ENCODE data around the gene HMG20A.

The HMG20A gene

GRCh38 chr15:77525907-77526594, 105.4 kb downstream of the HMG20A start:
- Histone ChIP-seq H3K4me1 (ENCODE audit: control insufficient read depth in 5 of 5, insufficient read depth in 5 of 5, low read length in 5 of 5) (peaks cover 0 to 22% (median 20%) of the 10 kb centered on the region in 5 donors), H3K27ac (ENCODE audit: low read depth, low read length) (no peak overlapping the region), H3K36me3 (ENCODE audit: control insufficient read depth in 5 of 5, insufficient read depth in 5 of 5, low read length in 5 of 5) (no peaks in the 10 kb centered on the region), H3K9ac (ENCODE audit: low read length in 5 of 5) (no peak overlapping the region), H3K27me3 (ENCODE audit: control insufficient read depth in 5 of 5, insufficient read depth in 4 of 5, low read length in 5 of 5) (no peaks in the 10 kb centered on the region), H3K4me3 (ENCODE audit: low read depth in 1 of 5, low read length in 5 of 5) (no peak overlapping the region), H3K9me3 (ENCODE audit: control insufficient read depth in 5 of 5, low read length in 5 of 5) (no peaks in the 10 kb centered on the region)

- Histone ChIP-seq H3K4me1 (ENCODE audit: control insufficient read depth in 5 of 5, insufficient read depth in 5 of 5, low read length in 5 of 5) (peaks cover 0 to 22% (median 20%) of the 10 kb centered on the region in 5 donors), H3K9ac (ENCODE audit: low read length in 5 of 5) (no peak overlapping the region), H3K4me3 (ENCODE audit: low read depth in 1 of 5, low read length in 5 of 5) (no peak overlapping the region), H3K27me3 (ENCODE audit: control insufficient read depth in 5 of 5, insufficient read depth in 4 of 5, low read length in 5 of 5) (no peaks in the 10 kb centered on the region), H3K9me3 (ENCODE audit: control insufficient read depth in 5 of 5, low read length in 5 of 5) (no peaks in the 10 kb centered on the region), H3K36me3 (ENCODE audit: control insufficient read depth in 5 of 5, insufficient read depth in 5 of 5, low read length in 5 of 5) (no peaks in the 10 kb centered on the region), H3K27ac (ENCODE audit: low read depth, low read length) (no peak overlapping the region)
Measured at GRCh38 chr15:77526595-77527163, 106.0 kb downstream of the HMG20A start.

GRCh38 chr15:77527164-77527778, 106.6 kb downstream of the HMG20A start:
- no peak overlapping the region for H3K27ac ChIP-seq (ENCODE audit: low read depth, low read length)
- no peak overlapping the region for H3K9ac ChIP-seq (ENCODE audit: low read length in 5 of 5)
- no peaks in the 10 kb centered on the region for H3K36me3 ChIP-seq (ENCODE audit: control insufficient read depth in 5 of 5, insufficient read depth in 5 of 5, low read length in 5 of 5)
- H3K9me3 ChIP-seq (ENCODE audit: control insufficient read depth in 5 of 5, low read length in 5 of 5): no peaks in the 10 kb centered on the region
- no peak overlapping the region for H3K4me3 ChIP-seq (ENCODE audit: low read depth in 1 of 5, low read length in 5 of 5)
- H3K4me1 ChIP-seq (ENCODE audit: control insufficient read depth in 5 of 5, insufficient read depth in 5 of 5, low read length in 5 of 5): peaks cover 0 to 22% (median 20%) of the 10 kb centered on the region in 5 donors
- H3K27me3 ChIP-seq (ENCODE audit: control insufficient read depth in 5 of 5, insufficient read depth in 4 of 5, low read length in 5 of 5): no peaks in the 10 kb centered on the region

GRCh38 chr15:77527831-77528231, 107.1 kb downstream of the HMG20A start:
- H3K36me3 ChIP-seq (ENCODE audit: control insufficient read depth in 5 of 5, insufficient read depth in 5 of 5, low read length in 5 of 5): no peaks in the 10 kb centered on the region
- peaks cover 0 to 22% (median 20%) of the 10 kb centered on the region in 5 donors for H3K4me1 ChIP-seq (ENCODE audit: control insufficient read depth in 5 of 5, insufficient read depth in 5 of 5, low read length in 5 of 5)
- no peaks in the 10 kb centered on the region for H3K27me3 ChIP-seq (ENCODE audit: control insufficient read depth in 5 of 5, insufficient read depth in 4 of 5, low read length in 5 of 5)
- H3K9me3 ChIP-seq (ENCODE audit: control insufficient read depth in 5 of 5, low read length in 5 of 5): no peaks in the 10 kb centered on the region
- H3K4me3 ChIP-seq (ENCODE audit: low read depth in 1 of 5, low read length in 5 of 5): no peak overlapping the region
- no peak overlapping the region for H3K9ac ChIP-seq (ENCODE audit: low read length in 5 of 5)
- no peak overlapping the region for H3K27ac ChIP-seq (ENCODE audit: low read depth, low read length)

- Histone ChIP-seq H3K27ac (ENCODE audit: low read depth, low read length) (no peak overlapping the region), H3K27me3 (ENCODE audit: control insufficient read depth in 5 of 5, insufficient read depth in 4 of 5, low read length in 5 of 5) (no peaks in the 10 kb centered on the region), H3K9me3 (ENCODE audit: control insufficient read depth in 5 of 5, low read length in 5 of 5) (no peaks in the 10 kb centered on the region), H3K9ac (ENCODE audit: low read length in 5 of 5) (no peak overlapping the region), H3K4me3 (ENCODE audit: low read depth in 1 of 5, low read length in 5 of 5) (no peak overlapping the region), H3K4me1 (ENCODE audit: control insufficient read depth in 5 of 5, insufficient read depth in 5 of 5, low read length in 5 of 5) (peaks cover 0 to 22% (median 20%) of the 10 kb centered on the region in 5 donors), H3K36me3 (ENCODE audit: control insufficient read depth in 5 of 5, insufficient read depth in 5 of 5, low read length in 5 of 5) (no peaks in the 10 kb centered on the region)
Measured at GRCh38 chr15:77528290-77528967, 107.7 kb downstream of the HMG20A start.

GRCh38 chr15:77528968-77529319, 108.3 kb downstream of the HMG20A start:
- no peaks in the 10 kb centered on the region for H3K27me3 ChIP-seq (ENCODE audit: control insufficient read depth in 5 of 5, insufficient read depth in 4 of 5, low read length in 5 of 5)
- H3K36me3 ChIP-seq (ENCODE audit: control insufficient read depth in 5 of 5, insufficient read depth in 5 of 5, low read length in 5 of 5): no peaks in the 10 kb centered on the region
- no peak overlapping the region for H3K4me3 ChIP-seq (ENCODE audit: low read depth in 1 of 5, low read length in 5 of 5)
- no peak overlapping the region for H3K9ac ChIP-seq (ENCODE audit: low read length in 5 of 5)
- no peak overlapping the region for H3K27ac ChIP-seq (ENCODE audit: low read depth, low read length)
- H3K9me3 ChIP-seq (ENCODE audit: control insufficient read depth in 5 of 5, low read length in 5 of 5): no peaks in the 10 kb centered on the region
- peaks cover 0 to 22% (median 20%) of the 10 kb centered on the region in 5 donors for H3K4me1 ChIP-seq (ENCODE audit: control insufficient read depth in 5 of 5, insufficient read depth in 5 of 5, low read length in 5 of 5)

GRCh38 chr15:77529394-77530159, 108.9 kb downstream of the HMG20A start:
- Histone ChIP-seq H3K4me1 (ENCODE audit: control insufficient read depth in 5 of 5, insufficient read depth in 5 of 5, low read length in 5 of 5) (peaks cover 0 to 22% (median 20%) of the 10 kb centered on the region in 5 donors), H3K27ac (ENCODE audit: low read depth, low read length) (no peak overlapping the region), H3K9ac (ENCODE audit: low read length in 5 of 5) (no peak overlapping the region), H3K27me3 (ENCODE audit: control insufficient read depth in 5 of 5, insufficient read depth in 4 of 5, low read length in 5 of 5) (no peaks in the 10 kb centered on the region), H3K9me3 (ENCODE audit: control insufficient read depth in 5 of 5, low read length in 5 of 5) (no peaks in the 10 kb centered on the region), H3K36me3 (ENCODE audit: control insufficient read depth in 5 of 5, insufficient read depth in 5 of 5, low read length in 5 of 5) (no peaks in the 10 kb centered on the region), H3K4me3 (ENCODE audit: low read depth in 1 of 5, low read length in 5 of 5) (no peak overlapping the region)

GRCh38 chr15:77530576-77530975, 109.9 kb downstream of the HMG20A start:
- no peaks in the 10 kb centered on the region for H3K27me3 ChIP-seq (ENCODE audit: control insufficient read depth in 5 of 5, insufficient read depth in 4 of 5, low read length in 5 of 5)
- H3K9ac ChIP-seq (ENCODE audit: low read length in 5 of 5): no peak overlapping the region
- H3K4me3 ChIP-seq (ENCODE audit: low read depth in 1 of 5, low read length in 5 of 5): no peak overlapping the region
- no peaks in the 10 kb centered on the region for H3K36me3 ChIP-seq (ENCODE audit: control insufficient read depth in 5 of 5, insufficient read depth in 5 of 5, low read length in 5 of 5)
- H3K27ac ChIP-seq (ENCODE audit: low read depth, low read length): no peak overlapping the region
- H3K4me1 ChIP-seq (ENCODE audit: control insufficient read depth in 5 of 5, insufficient read depth in 5 of 5, low read length in 5 of 5): peaks cover 0 to 22% (median 20%) of the 10 kb centered on the region in 5 donors
- H3K9me3 ChIP-seq (ENCODE audit: control insufficient read depth in 5 of 5, low read length in 5 of 5): no peaks in the 10 kb centered on the region

- H3K4me1 ChIP-seq (ENCODE audit: control insufficient read depth in 5 of 5, insufficient read depth in 5 of 5, low read length in 5 of 5): peaks cover 0 to 22% (median 20%) of the 10 kb centered on the region in 5 donors
- H3K36me3 ChIP-seq (ENCODE audit: control insufficient read depth in 5 of 5, insufficient read depth in 5 of 5, low read length in 5 of 5): no peaks in the 10 kb centered on the region
- no peak overlapping the region for H3K27ac ChIP-seq (ENCODE audit: low read depth, low read length)
- H3K9me3 ChIP-seq (ENCODE audit: control insufficient read depth in 5 of 5, low read length in 5 of 5): no peaks in the 10 kb centered on the region
- no peak overlapping the region for H3K4me3 ChIP-seq (ENCODE audit: low read depth in 1 of 5, low read length in 5 of 5)
- no peaks in the 10 kb centered on the region for H3K27me3 ChIP-seq (ENCODE audit: control insufficient read depth in 5 of 5, insufficient read depth in 4 of 5, low read length in 5 of 5)
- no peak overlapping the region for H3K9ac ChIP-seq (ENCODE audit: low read length in 5 of 5)
Measured at GRCh38 chr15:77531191-77532000, 110.7 kb downstream of the HMG20A start.
